ENCODE measurements around the gene MAMDC2. TPM values are rescaled to one million over a fixed set of nuclear protein-coding genes. Genes with fewer than 3 reads are reported as not detected.
"Not testable (repeated sequence)": the region's sequence is repeated elsewhere in the genome, so short reads cannot be mapped to it uniquely, and the experiment has no call there.

The MAMDC2 gene
- total RNA-seq, 6 experiments from 2014 or later, result 0.22 to 1.6 (median 0.37) TPM; not detected in 1

DNA sequence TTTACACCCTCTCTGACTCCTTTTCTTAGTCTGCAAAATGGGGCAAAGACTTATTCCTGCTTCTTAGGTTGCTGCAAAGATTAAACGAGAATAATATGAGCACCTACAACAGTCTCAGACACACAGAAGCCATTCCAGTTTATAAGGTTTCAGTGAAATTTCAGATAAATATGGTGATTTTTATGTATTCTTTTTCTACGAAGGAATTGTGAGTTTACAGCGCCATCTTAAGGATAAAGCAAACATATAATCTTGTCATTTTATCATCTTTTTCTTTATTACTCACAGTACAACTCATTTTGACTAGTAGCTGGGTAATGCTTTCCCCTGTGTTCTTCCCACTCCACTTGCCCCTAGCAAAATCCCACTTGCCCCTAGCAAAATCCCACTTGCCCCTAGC, 185.9 kb downstream of the MAMDC2 start:
- Histone ChIP-seq H3K9me3 (no peaks in the 10 kb centered on the region), H3K4me3 (no peak overlapping the region), H3K4me1 (peaks cover 0 to 13% (median 0%) of the 10 kb centered on the region in 4 donors), H3K36me3 (no peaks in the 10 kb centered on the region), H3K27me3 (no peaks in the 10 kb centered on the region), H3K27ac (no peak overlapping the region)
- 59% methylated on average over 3 of the region's 3 CpGs for WGBS (ENCODE audit: insufficient coverage, low coverage, low lambda C conversion rate, missing lambda C conversion rate)
- TF ChIP-seq, protein P1, sequence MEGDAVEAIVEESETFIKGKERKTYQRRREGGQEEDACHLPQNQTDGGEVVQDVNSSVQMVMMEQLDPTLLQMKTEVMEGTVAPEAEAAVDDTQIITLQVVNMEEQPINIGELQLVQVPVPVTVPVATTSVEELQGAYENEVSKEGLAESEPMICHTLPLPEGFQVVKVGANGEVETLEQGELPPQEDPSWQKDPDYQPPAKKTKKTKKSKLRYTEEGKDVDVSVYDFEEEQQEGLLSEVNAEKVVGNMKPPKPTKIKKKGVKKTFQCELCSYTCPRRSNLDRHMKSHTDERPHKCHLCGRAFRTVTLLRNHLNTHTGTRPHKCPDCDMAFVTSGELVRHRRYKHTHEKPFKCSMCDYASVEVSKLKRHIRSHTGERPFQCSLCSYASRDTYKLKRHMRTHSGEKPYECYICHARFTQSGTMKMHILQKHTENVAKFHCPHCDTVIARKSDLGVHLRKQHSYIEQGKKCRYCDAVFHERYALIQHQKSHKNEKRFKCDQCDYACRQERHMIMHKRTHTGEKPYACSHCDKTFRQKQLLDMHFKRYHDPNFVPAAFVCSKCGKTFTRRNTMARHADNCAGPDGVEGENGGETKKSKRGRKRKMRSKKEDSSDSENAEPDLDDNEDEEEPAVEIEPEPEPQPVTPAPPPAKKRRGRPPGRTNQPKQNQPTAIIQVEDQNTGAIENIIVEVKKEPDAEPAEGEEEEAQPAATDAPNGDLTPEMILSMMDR (IDR thresholded peaks at IDR 0.05), result peak in 1 of 4 donors; percentile 19
- no peak for TF ChIP-seq POLR2A (IDR thresholded peaks at IDR 0.05)
- DNase-seq, result no peak
- intact Hi-C loops (cut with DNase I), result no loop called here
- ATAC-seq, result no peak

DNA sequence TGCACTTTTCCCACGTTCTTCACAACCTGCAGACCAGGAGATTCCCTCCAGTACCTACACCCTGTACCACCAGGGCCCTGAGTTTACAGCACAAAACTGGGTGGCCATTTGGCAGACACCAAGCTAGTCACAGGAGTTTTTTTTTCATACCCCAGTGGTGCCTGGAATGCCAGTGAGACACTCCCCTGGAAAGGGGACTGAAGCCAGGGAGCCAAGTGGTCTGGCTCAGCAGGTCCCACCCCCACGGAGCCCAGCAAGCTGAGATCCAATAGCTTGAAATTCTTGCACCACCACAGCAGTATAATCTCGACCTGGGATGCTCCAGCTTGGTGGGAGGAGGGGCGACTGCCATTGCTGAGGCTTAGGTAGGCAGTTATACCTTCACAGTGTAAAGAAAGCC, 188.8 kb downstream of the MAMDC2 start:
- DNase-seq, result no peak
- no peak overlapping the region for H3K4me3 ChIP-seq
- WGBS (ENCODE audit: insufficient coverage, low coverage, low lambda C conversion rate, missing lambda C conversion rate), result 0% methylated on average over 1 of the region's 4 CpGs
- no peak for ATAC-seq
- no peaks in the 10 kb centered on the region for H3K36me3 ChIP-seq
- no peak for TF ChIP-seq POLR2A (IDR thresholded peaks at IDR 0.05)
- TF ChIP-seq, protein P1 (IDR thresholded peaks at IDR 0.05), result no peak
- intact Hi-C loops (cut with DNase I), result no loop called here
- peaks cover 0 to 13% (median 0%) of the 10 kb centered on the region in 4 donors for H3K4me1 ChIP-seq
- no peaks in the 10 kb centered on the region for H3K9me3 ChIP-seq
- H3K27me3 ChIP-seq, result no peaks in the 10 kb centered on the region
- no peak overlapping the region for H3K27ac ChIP-seq

DNA sequence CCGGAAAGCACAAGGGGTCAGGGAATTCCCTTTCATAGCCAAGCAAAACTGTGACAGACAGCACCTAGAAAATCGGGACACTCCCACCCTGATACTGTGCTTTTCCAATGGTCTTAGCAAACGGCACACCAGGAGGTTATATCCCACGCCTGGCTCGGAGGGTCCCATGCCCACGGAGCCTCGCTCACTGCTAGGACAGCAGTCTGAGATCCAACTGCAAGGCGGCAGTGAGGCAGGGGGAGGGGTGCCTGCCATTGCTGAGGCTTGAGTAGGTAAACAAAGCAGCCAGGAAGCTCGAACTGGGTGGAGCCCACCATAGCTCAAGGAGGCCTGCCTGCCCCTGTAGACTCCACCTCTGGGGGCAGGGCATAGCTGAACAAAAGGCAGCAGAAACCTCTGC, 190.6 kb downstream of the MAMDC2 start:
- WGBS (ENCODE audit: insufficient coverage, low coverage, low lambda C conversion rate, missing lambda C conversion rate), result no CpG with 5 or more reads among the region's 9 CpGs
- H3K27me3 ChIP-seq; H3K27ac ChIP-seq; intact Hi-C loops (cut with DNase I); H3K4me1 ChIP-seq; DNase-seq; H3K36me3 ChIP-seq; H3K9me3 ChIP-seq; ATAC-seq; H3K4me3 ChIP-seq: not testable (repeated sequence)

DNA sequence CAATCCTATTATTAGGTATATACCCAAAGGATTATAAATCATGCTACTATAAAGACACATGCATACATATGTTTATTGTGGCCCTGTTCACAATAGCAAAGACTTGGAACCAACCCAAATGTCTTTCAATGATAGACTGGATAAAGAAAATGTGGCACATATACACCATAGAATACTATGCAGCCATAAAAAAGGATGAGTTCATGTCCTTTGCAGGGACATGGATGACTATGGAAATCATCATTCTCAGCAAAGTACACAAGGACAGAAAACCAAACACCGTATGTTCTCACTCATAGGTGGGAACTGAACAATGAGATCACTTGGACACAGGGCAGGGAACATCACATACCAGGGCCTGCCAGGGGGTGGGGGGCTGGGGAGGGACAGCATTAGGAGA, 202.3 kb downstream of the MAMDC2 start:
- H3K27ac ChIP-seq; H3K9me3 ChIP-seq; DNase-seq; H3K4me3 ChIP-seq; H3K36me3 ChIP-seq; ATAC-seq; H3K27me3 ChIP-seq; intact Hi-C loops (cut with DNase I): not testable (repeated sequence)
- WGBS (ENCODE audit: insufficient coverage, low coverage, low lambda C conversion rate, missing lambda C conversion rate), result 86% methylated on average over 1 of the region's 1 CpG
- H3K4me1 ChIP-seq, result peaks cover 0 to 11% (median 0%) of the 10 kb centered on the region in 4 donors

DNA sequence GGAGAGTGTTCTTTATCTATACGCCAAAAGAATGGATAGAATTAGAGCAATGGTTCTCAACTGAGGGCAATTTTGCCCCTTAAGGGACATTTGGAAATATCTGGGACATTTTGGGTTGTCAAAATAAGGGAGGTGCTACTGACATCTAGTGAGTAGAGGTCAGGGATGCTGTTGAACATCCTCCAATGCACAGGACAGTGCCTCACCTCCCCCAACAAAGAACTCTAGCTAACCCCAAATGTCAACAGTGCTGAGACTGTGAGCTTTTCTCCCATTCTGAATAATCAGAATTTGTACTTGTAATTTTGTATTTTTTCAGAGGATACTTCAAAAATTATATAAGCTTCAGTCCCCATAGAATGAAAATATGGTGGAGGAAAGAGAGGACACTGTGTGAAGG, 206.6 kb downstream of the MAMDC2 start:
- Histone ChIP-seq H3K9me3 (no peaks in the 10 kb centered on the region), H3K4me3 (no peak overlapping the region), H3K36me3 (no peaks in the 10 kb centered on the region), H3K4me1 (peaks cover 0 to 21% (median 0%) of the 10 kb centered on the region in 4 donors), H3K27me3 (no peaks in the 10 kb centered on the region), H3K27ac (peak overlapping the region in 1 of 3 donors; percentile 39)
- 93% methylated on average over 1 of the region's 1 CpG for whole genome bisulfite sequencing (ENCODE audit: insufficient coverage, low coverage, low lambda C conversion rate, missing lambda C conversion rate)
- DNase-seq, result no peak
- peak in 3 of 4 donors; percentile 40 to 98 (median 81) for ATAC-seq
- intact Hi-C loops (cut with DNase I), result no loop called here
- TF ChIP-seq, protein P1 (IDR thresholded peaks at IDR 0.05), result peak in 1 of 4 donors; percentile 28
- no peak for TF ChIP-seq POLR2A (IDR thresholded peaks at IDR 0.05)

DNA sequence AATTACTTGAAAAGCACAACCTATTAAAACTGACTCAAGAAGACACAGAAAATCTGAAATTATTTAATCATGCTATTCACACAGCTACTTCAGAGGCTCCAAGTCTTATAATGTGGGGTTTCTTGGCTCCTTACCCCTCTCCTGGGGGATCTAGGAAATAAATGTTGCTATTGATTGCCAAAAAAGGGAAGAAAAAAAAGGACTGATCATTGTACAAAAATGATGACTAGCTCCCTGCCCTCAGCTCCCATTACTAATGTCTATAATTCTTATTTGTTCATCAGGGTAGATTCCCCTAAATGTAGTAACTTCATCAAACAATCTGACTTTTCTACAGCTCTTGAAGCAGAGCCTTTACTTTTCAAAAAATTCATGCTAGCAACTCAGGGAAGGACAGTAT, 211.8 kb downstream of the MAMDC2 start:
- Histone ChIP-seq H3K4me3 (peak overlapping the region in 1 of 3 donors; percentile 70), H3K36me3 (no peaks in the 10 kb centered on the region), H3K27me3 (no peaks in the 10 kb centered on the region), H3K9me3 (no peaks in the 10 kb centered on the region), H3K4me1 (peaks cover 0 to 35% (median 8%) of the 10 kb centered on the region in 4 donors), H3K27ac (peak overlapping the region in 1 of 3 donors; percentile 97)
- DNase-seq (no peak), ATAC-seq (no peak)
- TF ChIP-seq, protein P1 (IDR thresholded peaks at IDR 0.05), result no peak
- no peak for TF ChIP-seq POLR2A (IDR thresholded peaks at IDR 0.05)
- intact Hi-C loops (cut with DNase I), result no loop called here
